ENCODE results near the gene ZNF132.

The ZNF132 gene

DNA sequence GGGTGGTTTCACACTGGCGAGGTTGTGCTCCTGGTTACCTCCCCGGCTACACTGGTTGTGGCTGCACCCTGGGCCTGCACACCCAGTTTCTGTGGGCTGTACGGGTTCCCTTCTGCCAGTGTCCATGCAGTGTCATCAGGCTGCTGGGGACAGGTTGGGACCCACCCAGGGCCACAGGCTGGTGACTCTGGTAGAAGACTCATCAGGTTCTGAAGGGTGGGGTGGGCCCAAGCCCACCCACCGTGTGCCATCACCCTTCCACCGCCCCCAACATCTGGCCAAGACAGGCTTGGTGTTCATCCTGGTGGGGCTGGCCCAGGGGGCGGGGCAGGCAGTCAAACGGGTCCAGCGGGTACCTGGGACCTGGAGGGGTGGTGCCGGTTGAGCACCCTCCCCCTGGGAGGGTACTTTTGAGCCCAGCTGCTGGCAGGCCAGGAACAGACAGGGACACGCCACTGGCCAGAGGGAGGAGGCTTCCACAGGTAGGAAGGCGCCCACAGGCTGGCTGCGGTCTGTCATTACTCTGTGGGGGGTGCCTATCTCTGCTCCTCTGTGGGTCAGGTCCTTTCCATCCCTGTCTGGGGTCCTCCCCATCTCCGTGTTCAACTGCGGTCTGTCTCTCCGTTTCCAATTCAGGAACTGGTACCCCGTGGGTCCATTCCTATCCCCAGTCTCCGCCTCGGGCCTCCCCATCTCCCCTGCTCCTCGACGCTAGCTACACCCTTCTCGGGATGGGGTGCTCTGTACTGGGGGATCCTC is 44.6 kb downstream of the ZNF132 start, which contains the start of gene RNF225:
RNF225 (plus strand) TSS at position 437 of the 759 bp plus-strand sequence. CDS start 434 bp downstream, outside the sequence.
- in situ Hi-C loops (cut with MboI; ENCODE audit: low pct_unique_long_range_greater_than_20kb, low sequenced_read_pairs, unreplicated experiment) = no loop called here
- no peak for DNase-seq (ENCODE audit: low spot score)
- TF ChIP-seq, protein P1, sequence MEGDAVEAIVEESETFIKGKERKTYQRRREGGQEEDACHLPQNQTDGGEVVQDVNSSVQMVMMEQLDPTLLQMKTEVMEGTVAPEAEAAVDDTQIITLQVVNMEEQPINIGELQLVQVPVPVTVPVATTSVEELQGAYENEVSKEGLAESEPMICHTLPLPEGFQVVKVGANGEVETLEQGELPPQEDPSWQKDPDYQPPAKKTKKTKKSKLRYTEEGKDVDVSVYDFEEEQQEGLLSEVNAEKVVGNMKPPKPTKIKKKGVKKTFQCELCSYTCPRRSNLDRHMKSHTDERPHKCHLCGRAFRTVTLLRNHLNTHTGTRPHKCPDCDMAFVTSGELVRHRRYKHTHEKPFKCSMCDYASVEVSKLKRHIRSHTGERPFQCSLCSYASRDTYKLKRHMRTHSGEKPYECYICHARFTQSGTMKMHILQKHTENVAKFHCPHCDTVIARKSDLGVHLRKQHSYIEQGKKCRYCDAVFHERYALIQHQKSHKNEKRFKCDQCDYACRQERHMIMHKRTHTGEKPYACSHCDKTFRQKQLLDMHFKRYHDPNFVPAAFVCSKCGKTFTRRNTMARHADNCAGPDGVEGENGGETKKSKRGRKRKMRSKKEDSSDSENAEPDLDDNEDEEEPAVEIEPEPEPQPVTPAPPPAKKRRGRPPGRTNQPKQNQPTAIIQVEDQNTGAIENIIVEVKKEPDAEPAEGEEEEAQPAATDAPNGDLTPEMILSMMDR (IDR thresholded peaks at IDR 0.05; ENCODE audit: extremely low read depth, insufficient read depth, missing control alignments) = no peak

DNA sequence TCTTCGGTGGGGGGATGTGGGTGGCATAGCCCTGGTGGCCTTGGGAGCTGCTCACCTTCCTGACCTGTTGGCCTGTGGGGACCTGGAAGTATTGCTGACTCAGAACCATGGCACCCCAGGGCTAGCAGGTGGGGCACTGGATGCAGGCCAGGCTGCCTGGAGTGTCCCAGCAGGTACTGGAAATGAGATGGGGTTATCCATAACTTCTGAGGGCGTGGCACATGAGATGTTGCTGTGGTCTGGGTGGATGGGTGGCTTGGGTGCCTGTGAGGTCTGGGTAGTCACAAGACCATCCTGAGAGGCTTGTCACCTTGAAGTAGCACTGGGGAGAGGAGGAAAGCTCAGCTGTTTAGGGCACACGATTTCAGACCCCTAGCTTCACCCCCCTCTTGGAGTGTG is 45.1 kb downstream of the ZNF132 start:
- in situ Hi-C loops (cut with MboI; ENCODE audit: low pct_unique_long_range_greater_than_20kb, low sequenced_read_pairs, unreplicated experiment) = no loop called here
- TF ChIP-seq, protein P1 (IDR thresholded peaks at IDR 0.05; ENCODE audit: extremely low read depth, insufficient read depth, missing control alignments) = no peak
- no peak for DNase-seq (ENCODE audit: low spot score)

DNA sequence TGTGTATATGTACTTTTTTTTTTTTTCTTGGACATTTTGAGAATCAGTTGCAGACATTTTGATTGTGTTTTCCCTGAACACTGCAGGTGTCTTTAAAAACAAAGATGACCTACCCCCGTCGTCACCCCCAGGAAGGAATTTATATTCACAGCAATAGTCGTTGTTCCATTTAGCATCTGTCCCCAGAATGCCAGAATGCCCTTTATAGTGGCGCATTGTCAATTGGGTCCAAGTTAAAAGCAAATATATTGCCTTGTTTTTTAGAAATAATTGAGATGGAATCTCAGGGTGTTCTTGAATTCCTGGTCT is 46.3 kb downstream of the ZNF132 start:
- TF ChIP-seq, protein P1 (IDR thresholded peaks at IDR 0.05; ENCODE audit: extremely low read depth, insufficient read depth, missing control alignments) = no peak
- in situ Hi-C loops (cut with MboI; ENCODE audit: low pct_unique_long_range_greater_than_20kb, low sequenced_read_pairs, unreplicated experiment) = no loop called here
- no peak for DNase-seq (ENCODE audit: low spot score)

DNA sequence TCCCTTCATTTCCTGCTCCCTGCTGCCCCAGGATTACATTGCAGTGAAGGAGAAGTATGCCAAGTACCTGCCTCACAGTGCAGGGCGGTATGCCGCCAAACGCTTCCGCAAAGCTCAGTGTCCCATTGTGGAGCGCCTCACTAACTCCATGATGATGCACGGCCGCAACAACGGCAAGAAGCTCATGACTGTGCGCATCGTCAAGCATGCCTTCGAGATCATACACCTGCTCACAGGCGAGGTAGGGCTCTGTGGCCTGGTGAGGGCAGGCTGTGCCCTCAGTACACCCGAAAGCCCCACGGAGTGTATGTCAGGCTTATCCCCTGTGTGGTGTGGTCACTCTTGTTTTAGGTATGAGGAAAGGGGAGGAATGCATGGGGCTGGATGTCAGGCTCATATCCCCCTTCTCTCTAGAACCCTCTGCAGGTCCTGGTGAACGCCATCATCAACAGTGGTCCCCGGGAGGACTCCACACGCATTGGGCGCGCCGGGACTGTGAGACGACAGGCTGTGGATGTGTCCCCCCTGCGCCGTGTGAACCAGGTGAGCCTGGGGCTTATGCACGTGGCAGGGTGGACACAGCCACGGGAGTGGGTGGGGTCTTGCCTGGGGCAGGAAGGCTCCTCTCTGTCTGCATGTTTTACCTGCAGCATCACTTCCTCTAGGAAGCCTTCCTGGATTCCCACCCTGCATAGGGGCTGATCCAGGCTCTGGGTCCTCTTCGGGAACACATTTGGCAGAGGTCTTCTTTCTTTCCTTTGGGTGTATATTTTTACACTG is 46.8 kb downstream of the ZNF132 start:
- in situ Hi-C loops (cut with MboI; ENCODE audit: low pct_unique_long_range_greater_than_20kb, low sequenced_read_pairs, unreplicated experiment) = no loop called here
- DNase-seq (ENCODE audit: low spot score) = no peak
- TF ChIP-seq, protein P1 (IDR thresholded peaks at IDR 0.05; ENCODE audit: extremely low read depth, insufficient read depth, missing control alignments) = no peak

DNA sequence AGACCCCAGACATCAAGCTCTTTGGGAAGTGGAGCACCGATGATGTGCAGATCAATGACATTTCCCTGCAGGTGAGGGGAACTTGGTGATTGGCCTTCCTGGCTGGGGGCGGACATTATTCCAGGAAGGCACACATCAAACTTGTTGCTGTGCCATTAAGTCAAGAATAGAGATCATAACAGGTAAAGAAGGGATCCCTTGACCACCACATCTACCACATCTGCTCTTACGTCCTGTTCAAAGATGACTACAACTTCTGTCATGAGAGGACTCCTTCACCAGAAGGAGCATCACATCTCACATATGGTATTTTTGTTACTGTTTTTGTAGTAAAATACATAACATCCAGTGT is 51.8 kb downstream of the ZNF132 start:
- TF ChIP-seq, protein P1 (IDR thresholded peaks at IDR 0.05; ENCODE audit: extremely low read depth, insufficient read depth, missing control alignments) = no peak
- in situ Hi-C loops (cut with MboI; ENCODE audit: low pct_unique_long_range_greater_than_20kb, low sequenced_read_pairs, unreplicated experiment) = no loop called here
- no peak for DNase-seq (ENCODE audit: low spot score)

DNA sequence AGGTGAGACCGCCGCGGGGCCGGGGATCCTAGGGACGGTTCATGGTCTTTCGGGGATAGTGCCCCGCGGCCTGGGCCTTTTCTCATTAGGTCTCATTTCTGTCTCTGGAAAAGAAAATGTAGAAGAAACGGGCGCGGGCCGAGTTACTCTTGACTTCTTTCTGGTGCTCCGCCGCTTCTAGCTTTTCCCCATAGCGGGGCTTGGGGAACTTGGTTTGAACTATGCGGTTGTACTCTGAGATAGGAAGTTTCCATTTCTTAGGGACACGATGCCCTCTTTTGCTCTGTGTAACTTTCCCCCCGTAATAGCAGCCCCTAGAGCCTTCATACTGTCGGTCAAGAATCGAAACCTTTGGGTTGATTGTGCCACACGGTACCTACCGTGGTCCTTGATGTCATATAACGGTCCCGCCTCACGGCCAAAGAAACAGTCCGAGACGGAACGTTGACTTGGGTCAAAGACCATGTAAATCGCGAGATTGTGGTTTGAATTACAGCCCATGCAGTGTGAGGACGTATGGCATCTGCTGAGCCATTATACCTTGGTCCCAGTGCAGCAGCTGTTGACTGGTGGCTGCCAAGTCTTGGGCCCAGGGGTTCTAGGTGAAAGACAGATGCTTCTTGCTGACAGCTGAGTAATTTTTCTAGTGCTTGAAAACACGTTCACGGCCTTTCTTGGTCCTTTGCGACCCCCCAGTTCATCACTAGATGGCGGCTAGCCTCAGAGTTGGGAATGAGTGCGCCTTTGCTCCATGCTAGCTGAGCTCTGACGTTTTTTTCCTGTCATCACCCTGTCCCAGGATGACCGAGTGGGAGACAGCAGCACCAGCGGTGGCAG is 52.4 kb downstream of the ZNF132 start:
- in situ Hi-C loops (cut with MboI; ENCODE audit: low pct_unique_long_range_greater_than_20kb, low sequenced_read_pairs, unreplicated experiment) = no loop called here
- DNase-seq (ENCODE audit: low spot score) = no peak
- TF ChIP-seq, protein P1 (IDR thresholded peaks at IDR 0.05; ENCODE audit: extremely low read depth, insufficient read depth, missing control alignments) = peak; percentile 12
